Endodermal cell (in vitro differentiated cells): Measurements from ENCODE around the gene CLEC2L. TPM values are rescaled to one million over a fixed set of nuclear protein-coding genes. Genes with fewer than 3 reads are reported as not detected.

ENCODE experiments used
- DNase-seq: peaks from one replicate; pipeline ENCODE4 v3.0.0-alpha.2; 2017
- H3K27ac ChIP-seq: 2 replicates; pipeline ENCODE4 v1.5.1; 2013; ENCODE audit warnings: mild to moderate bottlenecking, low read depth, low read length, moderate library complexity
- H3K27me3 ChIP-seq: 2 replicates; pipeline ENCODE4 v1.6.1; 2013; ENCODE audit warnings: mild to moderate bottlenecking, low read length, moderate library complexity; ENCODE audit not compliant: insufficient read depth, control insufficient read depth, poor library complexity, severe bottlenecking
- H3K36me3 ChIP-seq: 2 replicates; pipeline ENCODE4 v1.7.0; 2013; ENCODE audit warnings: mild to moderate bottlenecking, low read length, moderate library complexity; ENCODE audit not compliant: control insufficient read depth, insufficient read depth
- H3K4me1 ChIP-seq: one replicate; pipeline ENCODE4 v1.7.0; 2013; ENCODE audit warnings: low read length; ENCODE audit not compliant: control insufficient read depth, insufficient read depth
- H3K4me3 ChIP-seq: 2 replicates; pipeline ENCODE4 v1.5.1; 2013; ENCODE audit warnings: mild to moderate bottlenecking, low read length, moderate library complexity
- H3K9ac ChIP-seq: 2 replicates; pipeline ENCODE4 v1.6.1; 2013; ENCODE audit warnings: mild to moderate bottlenecking, low read length, moderate library complexity; ENCODE audit not compliant: poor library complexity, severe bottlenecking; ENCODE audit errors: extremely low read depth
- H3K9me3 ChIP-seq: 2 replicates; pipeline ENCODE4 v1.6.1; 2013; ENCODE audit warnings: mild to moderate bottlenecking, low read length, moderate library complexity; ENCODE audit not compliant: control insufficient read depth
- H3K27ac Mint-ChIP-seq: 2 replicates; pipeline ENCODE4 v1.8.0; 2020; ENCODE audit warnings: mixed read lengths
- H3K27me3 Mint-ChIP-seq: 2 replicates; pipeline ENCODE4 v1.8.0; 2021; ENCODE audit warnings: mild to moderate bottlenecking, mixed read lengths; ENCODE audit not compliant: insufficient read depth
- H3K36me3 Mint-ChIP-seq: 2 replicates; pipeline ENCODE4 v1.8.0; 2020; ENCODE audit warnings: low read depth, mixed read lengths
- H3K4me1 Mint-ChIP-seq: 2 replicates; pipeline ENCODE4 v1.8.0; 2020; ENCODE audit warnings: mixed read lengths
- H3K4me3 Mint-ChIP-seq: 2 replicates; pipeline ENCODE4 v1.8.0; 2020; ENCODE audit warnings: mild to moderate bottlenecking, moderate library complexity, mixed read lengths
- H3K9me3 Mint-ChIP-seq: 2 replicates; pipeline ENCODE4 v1.8.0; 2020; ENCODE audit warnings: mild to moderate bottlenecking, mixed read lengths
- WGBS, 2 experiments: methylation state at CpG; one replicate each; pipeline versions ENCODE4 v1.1.5 to v1.1.7; 2013; ENCODE audit warnings: missing lambda C conversion rate in 2 of 2, mixed read lengths in 1 of 2; ENCODE audit not compliant: insufficient coverage in 1 of 2, insufficient read length in 1 of 2; 5-methylcytosine and 5-hydroxymethylcytosine counted together
- total RNA-seq, 2 donors: library from RNA; stranded (reverse); fragmentation: NEBNext Ultra II Directional in 1 of 2; extraction: Animal tissue kit (Norgen Biotek cat#: 25700) in 1 of 2; gene quantifications; 2 replicates in 1 of 2; 3 replicates in 1 of 2; pipeline ENCODE4 v1.2.1, GENCODE V29; 2021
- TF ChIP-seq, protein P1 (sequence below): fragments of 200-600 bp; sonication (generic); conservative IDR thresholded peaks from 2 replicates; pipeline ENCODE4 v1.5.0; 2021; ENCODE audit warnings: antibody characterized with exemption, mild to moderate bottlenecking

CLEC2L gene
- total RNA-seq, 2 donors from 2014 or later, result 1.2 to 1.5 TPM

DNA sequence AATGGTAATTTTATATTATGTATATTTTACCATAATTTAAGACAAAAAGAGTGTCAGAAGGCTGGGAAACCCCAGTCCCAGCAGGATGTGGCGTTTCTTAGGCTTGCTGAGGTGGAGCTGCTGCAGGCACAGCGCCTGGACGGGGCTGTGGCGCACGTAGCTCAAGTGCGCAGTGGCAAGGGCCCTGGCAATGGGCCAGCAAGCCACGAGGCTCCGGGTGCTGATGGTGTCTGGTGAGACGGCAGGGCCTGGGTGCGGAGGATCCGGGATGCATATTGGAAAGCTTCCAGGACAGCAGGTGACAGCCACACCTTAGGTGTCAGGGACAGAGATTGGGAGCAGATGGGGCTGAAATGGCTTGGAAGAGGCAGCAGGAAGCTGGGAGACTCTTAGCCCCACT, 37.2 kb downstream of the CLEC2L start:
- Histone ChIP-seq H3K36me3 (peaks cover 15% of the 10 kb centered on the region), H3K9me3 (no peaks in the 10 kb centered on the region), H3K4me3 (no peak overlapping the region), H3K9ac (no peak overlapping the region), H3K27ac (no peak overlapping the region), H3K27me3 (no peaks in the 10 kb centered on the region), H3K4me1 (peaks cover 13% of the 10 kb centered on the region)
- 94 to 100% methylated on average over 5 to 11 of the region's 11 CpGs for WGBS, 2 experiments
- H3K27me3 Mint-ChIP-seq, result peaks cover 2% of the 10 kb centered on the region
- no peak overlapping the region for H3K27ac Mint-ChIP-seq
- TF ChIP-seq, protein P1, sequence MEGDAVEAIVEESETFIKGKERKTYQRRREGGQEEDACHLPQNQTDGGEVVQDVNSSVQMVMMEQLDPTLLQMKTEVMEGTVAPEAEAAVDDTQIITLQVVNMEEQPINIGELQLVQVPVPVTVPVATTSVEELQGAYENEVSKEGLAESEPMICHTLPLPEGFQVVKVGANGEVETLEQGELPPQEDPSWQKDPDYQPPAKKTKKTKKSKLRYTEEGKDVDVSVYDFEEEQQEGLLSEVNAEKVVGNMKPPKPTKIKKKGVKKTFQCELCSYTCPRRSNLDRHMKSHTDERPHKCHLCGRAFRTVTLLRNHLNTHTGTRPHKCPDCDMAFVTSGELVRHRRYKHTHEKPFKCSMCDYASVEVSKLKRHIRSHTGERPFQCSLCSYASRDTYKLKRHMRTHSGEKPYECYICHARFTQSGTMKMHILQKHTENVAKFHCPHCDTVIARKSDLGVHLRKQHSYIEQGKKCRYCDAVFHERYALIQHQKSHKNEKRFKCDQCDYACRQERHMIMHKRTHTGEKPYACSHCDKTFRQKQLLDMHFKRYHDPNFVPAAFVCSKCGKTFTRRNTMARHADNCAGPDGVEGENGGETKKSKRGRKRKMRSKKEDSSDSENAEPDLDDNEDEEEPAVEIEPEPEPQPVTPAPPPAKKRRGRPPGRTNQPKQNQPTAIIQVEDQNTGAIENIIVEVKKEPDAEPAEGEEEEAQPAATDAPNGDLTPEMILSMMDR, result no peak
- H3K4me1 Mint-ChIP-seq, result peaks cover 32% of the 10 kb centered on the region
- peaks cover 20% of the 10 kb centered on the region for H3K36me3 Mint-ChIP-seq
- no peaks in the 10 kb centered on the region for H3K9me3 Mint-ChIP-seq
- no peak overlapping the region for H3K4me3 Mint-ChIP-seq
- no peak for DNase-seq

DNA sequence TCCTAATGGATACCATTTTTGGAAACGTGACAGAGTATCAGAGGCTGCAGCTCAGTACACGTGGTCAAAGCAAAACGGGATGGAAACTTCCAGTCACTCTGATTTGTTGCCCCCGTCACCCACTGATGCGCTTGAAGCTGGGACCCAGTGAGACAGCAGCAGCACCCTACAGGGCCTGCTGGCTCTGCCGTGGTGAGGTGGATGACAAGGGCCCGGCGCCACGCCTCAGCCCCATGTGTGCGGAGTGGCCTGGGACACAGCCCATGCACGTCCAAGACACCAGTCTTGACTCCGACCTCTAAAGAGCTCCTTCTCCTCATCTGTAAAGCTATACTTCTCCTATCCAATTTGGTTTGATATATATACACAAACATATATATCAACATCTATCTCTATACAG, 39.0 kb downstream of the CLEC2L start:
- Histone ChIP-seq H3K9ac (no peak overlapping the region), H3K27me3 (no peaks in the 10 kb centered on the region), H3K27ac (no peak overlapping the region), H3K36me3 (peaks cover 19% of the 10 kb centered on the region), H3K9me3 (no peaks in the 10 kb centered on the region), H3K4me3 (no peak overlapping the region), H3K4me1 (peaks cover 20% of the 10 kb centered on the region)
- DNase-seq, result no peak
- H3K27ac Mint-ChIP-seq, result no peak overlapping the region
- no peaks in the 10 kb centered on the region for H3K9me3 Mint-ChIP-seq
- peaks cover 23% of the 10 kb centered on the region for H3K36me3 Mint-ChIP-seq
- peaks cover 2% of the 10 kb centered on the region for H3K27me3 Mint-ChIP-seq
- H3K4me3 Mint-ChIP-seq, result no peak overlapping the region
- peaks cover 47% of the 10 kb centered on the region for H3K4me1 Mint-ChIP-seq
- 93 to 97% methylated on average over 11 to 12 of the region's 12 CpGs for WGBS, 2 experiments
- TF ChIP-seq, protein P1, result no peak

DNA sequence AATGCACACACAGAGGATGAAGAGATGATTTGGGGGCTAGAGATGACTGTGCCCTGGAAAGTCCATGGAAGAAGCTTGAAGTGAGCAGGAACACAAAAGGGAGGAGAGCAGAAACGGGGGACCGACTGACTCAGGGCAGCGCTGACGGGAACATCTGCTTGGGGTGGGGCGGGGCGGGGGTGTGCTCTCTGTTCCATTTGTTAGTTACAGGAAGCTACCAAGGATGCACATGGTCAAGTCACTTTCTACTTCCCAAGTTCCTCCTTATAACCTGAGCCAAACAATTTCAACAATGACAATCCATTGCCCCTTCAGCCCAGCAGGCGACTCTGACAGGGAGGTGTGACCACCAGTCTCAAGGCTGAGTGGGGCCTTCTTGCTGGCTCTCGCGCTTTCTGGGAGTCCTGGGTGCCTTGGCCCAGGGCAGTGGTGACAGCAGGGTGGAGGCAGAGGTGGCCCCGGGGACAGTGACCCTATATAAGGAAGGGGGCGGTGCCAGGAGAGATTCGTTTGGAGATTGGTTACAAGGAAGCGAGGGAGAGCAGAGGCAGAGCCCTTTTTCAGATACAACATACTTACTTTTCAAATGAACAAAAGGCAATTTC, 39.6 kb downstream of the CLEC2L start:
- DNase-seq, result peak; percentile 57
- Histone ChIP-seq H3K27me3 (no peaks in the 10 kb centered on the region), H3K36me3 (peaks cover 24% of the 10 kb centered on the region), H3K4me3 (no peak overlapping the region), H3K4me1 (peaks cover 23% of the 10 kb centered on the region), H3K9me3 (no peaks in the 10 kb centered on the region), H3K27ac (no peak overlapping the region), H3K9ac (no peak overlapping the region)
- Mint-ChIP-seq H3K4me3 (no peak overlapping the region), H3K9me3 (no peaks in the 10 kb centered on the region), H3K36me3 (peaks cover 28% of the 10 kb centered on the region), H3K27ac (no peak overlapping the region), H3K4me1 (peaks cover 52% of the 10 kb centered on the region), H3K27me3 (peaks cover 2% of the 10 kb centered on the region)
- TF ChIP-seq, protein P1, result no peak
- WGBS, 2 experiments, result 90 to 93% methylated on average over 6 to 11 of the region's 13 CpGs
